NCI-H82 (cell line): ENCODE measurements around the gene TMC7.

ENCODE experiments used
- DNase-seq: peaks from one replicate; lab custom pipeline; 2025; lab: John Stamatoyannopoulos, UW

The TMC7 gene

DNA sequence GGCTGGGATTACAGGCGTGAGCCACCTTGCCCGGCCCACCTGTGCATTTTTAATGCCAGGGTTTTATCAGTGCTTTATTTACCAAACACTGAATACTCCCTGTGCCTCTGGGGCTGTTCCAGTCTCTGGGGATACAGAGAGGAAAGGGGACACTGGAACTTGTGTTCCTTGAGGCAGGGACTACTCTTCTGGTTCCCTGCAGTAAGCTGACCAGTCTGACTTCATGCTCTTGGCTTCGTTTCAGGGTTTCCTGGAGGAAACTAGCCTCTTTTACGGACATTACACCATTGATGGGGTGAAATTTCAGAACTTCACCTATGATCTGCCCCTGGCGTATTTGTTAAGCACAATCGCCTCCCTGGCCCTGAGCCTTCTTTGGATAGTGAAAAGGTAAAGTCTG is 46.2 kb downstream of the TMC7 start:
- no peak for DNase-seq

DNA sequence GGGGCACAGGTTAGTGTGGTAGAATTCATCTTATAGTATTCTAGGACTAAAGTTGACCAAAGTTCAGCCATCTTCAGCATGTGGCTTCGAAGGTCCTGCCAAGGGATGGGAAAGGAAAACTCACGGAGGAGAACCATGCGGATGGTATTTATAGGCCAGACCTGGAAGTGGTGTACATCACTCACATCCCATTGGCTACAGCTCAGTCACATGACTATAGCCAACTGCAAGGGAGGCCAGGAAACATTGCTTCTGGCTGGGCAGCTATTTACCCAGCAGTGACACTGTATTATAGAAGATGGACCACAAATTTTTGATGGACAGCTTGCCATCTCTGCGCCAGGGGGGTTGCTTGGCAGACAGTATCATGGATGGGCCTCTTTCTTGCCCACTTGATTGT is 48.0 kb downstream of the TMC7 start:
- DNase-seq = no peak

DNA sequence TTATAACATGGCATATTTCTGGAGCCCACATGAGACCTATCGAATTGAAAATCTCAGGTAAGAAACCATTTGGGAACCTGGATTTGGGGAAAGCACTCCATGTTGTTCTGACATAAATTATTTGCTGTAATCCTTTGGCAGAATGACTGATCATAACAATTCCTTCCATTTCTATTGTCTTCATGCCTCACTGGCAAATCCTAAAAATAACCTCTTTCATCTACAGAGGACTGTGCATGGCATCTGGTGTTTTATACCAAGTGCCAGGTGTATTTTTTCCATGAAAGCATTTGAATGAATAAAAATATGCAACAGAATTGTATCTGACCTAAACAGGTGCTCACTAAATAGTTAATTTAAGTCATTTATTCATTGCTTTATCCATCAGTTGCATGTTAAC is 50.0 kb downstream of the TMC7 start:
- no peak for DNase-seq

- no peak for DNase-seq
Observed at GRCh38 chr16:19040400-19040799, 56.7 kb downstream of the TMC7 start.

GRCh38 chr16:19044769-19045168 is 61.0 kb downstream of the TMC7 start:
- DNase-seq = no peak

DNA sequence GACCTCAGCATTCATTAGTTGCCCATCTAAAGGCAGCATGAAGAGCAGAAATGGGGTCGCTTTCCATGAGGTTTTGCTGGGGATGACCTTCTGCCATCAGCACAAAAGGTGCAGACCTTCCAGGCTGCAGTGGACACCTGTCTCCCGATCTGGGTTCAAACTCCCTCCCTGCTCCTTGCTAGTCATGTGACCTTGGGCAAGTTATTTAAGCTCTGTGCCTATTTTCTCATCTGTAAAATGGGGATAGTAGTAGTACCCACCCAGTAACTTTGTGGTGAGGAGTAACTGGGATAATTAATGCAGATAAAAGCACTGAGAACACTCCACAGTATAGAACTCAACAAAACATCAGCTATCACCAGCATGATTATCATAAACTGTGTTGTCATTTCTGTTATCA is 62.3 kb downstream of the TMC7 start:
- DNase-seq = no peak

GRCh38 chr16:19062706-19063105 is 79.0 kb downstream of the TMC7 start:
- DNase-seq = no peak

DNA sequence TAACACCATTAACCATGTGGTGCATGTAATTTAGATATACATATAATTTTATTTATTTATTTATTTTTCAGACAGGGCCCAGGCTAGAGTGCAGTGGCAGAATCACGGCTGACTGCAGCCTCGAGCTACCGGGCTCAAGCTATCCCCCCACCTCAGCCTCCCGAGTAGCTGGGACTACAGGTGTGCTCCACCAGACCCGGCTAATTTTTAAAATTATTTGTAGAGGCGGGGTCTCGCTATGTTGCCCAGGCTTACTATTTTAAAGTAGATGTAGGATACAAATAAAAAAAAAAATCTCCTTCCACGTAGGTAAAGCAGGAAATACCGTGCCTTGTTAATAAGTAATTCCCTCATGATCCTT is 83.2 kb downstream of the TMC7 start:
- no peak for DNase-seq

- peak; percentile 100 for DNase-seq
Observed at GRCh38 chr16:19067349-19068236, 83.9 kb downstream of the TMC7 start, which contains the start of gene COQ7. COQ7 (plus strand) TSS chr16:19067614; CDS start chr16:19067665, 51 bp downstream.

- no peak for DNase-seq
Observed at GRCh38 chr16:19068237-19068815, 84.6 kb downstream of the TMC7 start.

DNA sequence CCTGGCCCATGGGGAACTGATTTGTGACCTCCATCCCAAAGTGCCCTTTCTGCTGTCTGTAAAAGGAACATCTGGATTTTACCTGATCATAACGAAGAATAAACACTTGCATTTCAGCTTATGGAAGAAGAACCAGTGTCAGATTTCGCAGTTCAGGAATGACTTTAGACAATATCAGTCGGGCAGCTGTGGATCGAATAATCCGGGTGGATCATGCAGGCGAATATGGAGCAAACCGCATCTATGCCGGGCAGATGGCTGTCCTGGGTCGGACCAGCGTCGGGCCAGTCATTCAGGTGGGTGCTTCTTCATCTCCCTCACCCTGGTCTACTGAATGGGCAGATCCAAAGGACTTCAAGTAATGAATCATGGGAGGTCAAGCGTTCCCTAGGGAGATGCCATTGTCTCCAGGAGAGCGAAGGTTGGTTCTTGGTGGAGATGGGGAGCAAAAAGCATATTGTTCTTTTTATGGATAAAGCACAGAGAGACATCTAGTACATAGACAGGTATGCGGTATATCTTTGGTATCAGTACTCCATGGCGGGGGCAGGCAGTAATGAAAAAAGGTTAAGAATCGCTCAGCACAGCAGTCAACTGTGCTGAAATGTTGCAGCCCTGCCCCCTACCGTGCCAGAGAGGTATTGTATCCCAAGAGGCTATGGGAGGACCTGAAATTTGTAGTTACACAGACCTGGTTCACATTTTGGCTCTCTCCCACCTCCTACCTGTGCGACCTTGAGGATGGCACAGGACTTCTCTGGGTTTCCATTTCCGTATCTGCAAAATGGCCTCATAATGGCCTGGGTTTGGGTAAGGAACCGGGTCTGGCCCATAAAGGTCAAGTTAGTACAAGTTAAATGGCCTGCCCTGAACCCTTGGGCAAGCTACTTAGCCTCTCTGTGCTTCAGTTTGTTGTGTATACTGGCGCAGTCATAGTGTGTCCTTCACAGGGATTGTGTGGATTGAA is 88.4 kb downstream of the TMC7 start:
- DNase-seq = peak; percentile 74

- DNase-seq = no peak
Observed at GRCh38 chr16:19073344-19073743, 89.6 kb downstream of the TMC7 start.

GRCh38 chr16:19073863-19074262 is 90.1 kb downstream of the TMC7 start:
- DNase-seq = no peak

DNA sequence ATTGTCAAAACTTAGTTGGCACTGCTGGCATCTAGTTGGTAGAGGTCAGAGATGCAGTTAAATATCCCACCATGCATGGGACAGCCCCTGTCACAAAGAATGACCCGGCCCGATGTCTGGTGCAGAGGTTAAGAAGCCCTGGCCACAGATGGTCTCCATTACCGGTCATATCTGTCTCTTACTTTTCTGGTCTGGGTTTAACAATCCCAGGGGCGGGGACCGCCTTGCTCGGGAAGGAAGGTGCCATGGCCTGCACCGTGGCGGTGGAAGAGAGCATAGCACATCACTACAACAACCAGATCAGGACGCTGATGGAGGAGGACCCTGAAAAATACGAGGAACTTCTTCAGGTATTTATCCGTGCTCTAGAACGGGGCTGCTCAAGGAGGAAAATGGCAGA is 91.8 kb downstream of the TMC7 start:
- DNase-seq = no peak

GRCh38 chr16:19077879-19078278 is 94.1 kb downstream of the TMC7 start:
- DNase-seq = no peak

DNA sequence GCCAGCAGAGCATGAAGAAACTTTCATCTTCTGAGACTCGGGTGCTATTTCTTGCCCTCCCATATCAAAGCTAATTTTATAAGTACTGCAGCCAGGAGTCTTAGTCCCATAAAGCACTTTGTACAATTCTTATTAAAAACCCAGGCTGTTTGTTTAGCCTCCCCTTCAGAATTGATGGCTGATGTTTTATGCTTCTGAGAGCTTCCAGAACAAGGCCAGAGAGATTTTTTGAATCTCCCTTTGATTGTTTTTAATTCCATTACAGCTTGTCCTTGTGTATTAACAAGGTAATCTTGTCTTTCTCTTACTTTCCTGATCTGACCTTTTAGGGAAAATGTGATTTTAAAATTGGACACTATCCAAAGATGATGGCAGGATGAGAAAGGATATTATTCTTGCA is 99.9 kb downstream of the TMC7 start:
- DNase-seq = no peak

DNA sequence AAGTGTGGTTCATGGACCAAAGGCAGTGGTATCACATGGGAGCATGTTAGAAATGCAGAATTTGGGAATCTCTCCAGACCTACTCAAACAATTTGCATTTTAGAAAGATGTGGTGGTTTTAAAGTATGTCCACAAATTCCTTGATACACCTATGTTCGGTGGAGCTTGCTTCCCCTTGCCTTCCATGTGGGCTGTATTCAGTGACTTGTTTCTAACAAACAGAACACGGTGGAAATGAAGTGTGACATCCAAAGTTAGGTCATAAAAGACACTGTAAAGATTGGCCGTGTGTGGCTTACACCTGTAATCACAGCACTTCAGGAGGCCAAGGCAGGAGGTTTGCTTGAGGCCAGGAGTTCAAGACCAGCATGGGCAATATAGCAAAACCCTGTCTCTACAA is 100.4 kb downstream of the TMC7 start:
- no peak for DNase-seq

- no peak for DNase-seq
Observed at GRCh38 chr16:19084879-19085278, 101.1 kb downstream of the TMC7 start.

- DNase-seq = peak; percentile 16
Observed at GRCh38 chr16:19085679-19086200, 102.0 kb downstream of the TMC7 start.

GRCh38 chr16:19086322-19087199 is 102.8 kb downstream of the TMC7 start:
- DNase-seq = peak; percentile 88

DNA sequence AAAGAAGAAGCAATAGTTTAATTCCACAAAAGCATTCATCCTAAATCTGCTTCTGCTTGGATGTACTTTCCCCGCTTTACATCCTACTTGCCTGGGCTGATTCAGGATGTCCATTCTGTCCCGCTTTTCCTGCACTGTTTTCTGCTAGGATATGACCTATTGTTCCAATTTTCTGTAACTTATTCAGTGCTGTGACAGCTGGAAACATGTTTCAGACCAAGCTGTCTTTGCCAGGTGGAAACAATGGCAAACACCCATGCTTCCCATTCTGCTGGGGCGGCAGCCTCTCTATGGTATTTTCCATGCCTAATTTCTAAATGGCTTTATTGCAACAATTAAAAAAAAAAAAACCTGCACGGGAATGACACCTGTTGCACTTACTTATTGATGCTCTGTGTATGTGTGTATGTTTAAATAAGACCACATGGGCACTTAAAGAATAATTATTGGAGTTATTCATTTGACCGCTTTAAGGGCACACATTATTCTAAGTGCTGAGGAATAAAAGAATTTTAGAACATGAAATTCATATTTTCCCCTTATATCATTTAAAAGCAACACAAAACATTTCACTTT is 104.7 kb downstream of the TMC7 start:
- no peak for DNase-seq
